ENCODE data around the gene NUS1.

NUS1 gene

GRCh38 chr6:117685359-117685758 is 10.1 kb downstream of the NUS1 start:
- TF ChIP-seq CTCF (IDR thresholded peaks at IDR 0.05) = no peak

GRCh38 chr6:117687021-117687648 is 11.9 kb downstream of the NUS1 start:
- no peak for TF ChIP-seq CTCF (IDR thresholded peaks at IDR 0.05)

- no peak for TF ChIP-seq CTCF (IDR thresholded peaks at IDR 0.05)
These were observed 31.2 kb downstream of the NUS1 start for GRCh38 chr6:117706504-117706903.

DNA sequence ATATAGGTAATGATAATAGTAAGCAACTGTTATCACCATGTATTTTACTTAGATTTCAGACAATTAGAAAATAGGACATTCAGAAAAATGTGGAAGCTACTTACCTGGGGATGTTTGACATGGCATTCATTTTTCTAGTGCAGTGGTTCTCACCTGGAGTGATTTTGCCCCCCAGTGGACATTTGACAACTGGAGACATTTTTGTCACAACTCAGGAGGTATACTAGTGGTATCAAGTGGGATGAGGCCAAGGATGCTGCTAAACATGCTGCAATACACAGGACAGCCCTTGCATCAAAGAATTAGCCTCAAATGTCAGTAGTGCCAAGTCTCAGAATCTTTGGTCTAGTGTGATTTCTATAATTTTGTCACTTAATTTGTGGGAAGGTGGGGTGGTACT is 36.1 kb downstream of the NUS1 start:
- TF ChIP-seq CTCF (IDR thresholded peaks at IDR 0.05) = no peak

DNA sequence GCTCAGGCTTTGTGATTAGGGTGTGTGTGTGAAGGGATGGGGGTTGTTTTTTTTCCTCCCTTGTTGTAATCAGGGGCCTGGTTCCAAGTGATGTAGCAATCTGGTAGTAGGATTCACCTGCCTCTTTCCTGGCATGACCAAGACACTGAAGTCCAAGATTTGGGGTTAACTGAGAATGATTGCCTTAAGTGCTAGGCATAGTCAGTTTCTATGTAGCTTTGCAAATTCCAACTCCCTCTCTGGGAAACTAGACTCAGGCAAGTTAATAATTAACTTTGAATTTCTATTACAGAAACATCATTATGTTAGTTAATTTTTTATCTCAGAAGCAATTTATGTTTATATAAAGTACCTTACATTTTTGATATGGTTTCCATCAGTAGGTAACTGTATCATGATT is 43.6 kb downstream of the NUS1 start:
- TF ChIP-seq CTCF (IDR thresholded peaks at IDR 0.05) = no peak

DNA sequence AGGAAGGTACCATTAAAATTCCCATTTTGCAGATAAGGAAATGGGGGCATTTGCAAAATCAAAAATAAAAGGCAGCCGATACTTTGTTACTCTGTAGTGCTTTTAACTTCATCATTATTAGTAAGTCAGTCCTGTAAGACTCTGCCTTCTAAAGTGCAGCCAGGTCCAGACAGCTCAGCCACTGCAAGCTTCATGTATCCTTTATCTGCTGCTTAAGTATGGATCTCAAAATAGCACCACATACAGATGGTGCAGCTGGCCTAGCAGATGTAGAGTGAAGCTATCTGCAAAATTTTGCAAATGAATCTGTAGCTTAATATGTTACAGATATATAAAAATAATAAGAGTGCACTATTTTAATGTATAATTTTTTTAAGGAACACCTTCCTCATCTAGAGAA is 53.4 kb downstream of the NUS1 start:
- TF ChIP-seq CTCF (IDR thresholded peaks at IDR 0.05) = no peak

DNA sequence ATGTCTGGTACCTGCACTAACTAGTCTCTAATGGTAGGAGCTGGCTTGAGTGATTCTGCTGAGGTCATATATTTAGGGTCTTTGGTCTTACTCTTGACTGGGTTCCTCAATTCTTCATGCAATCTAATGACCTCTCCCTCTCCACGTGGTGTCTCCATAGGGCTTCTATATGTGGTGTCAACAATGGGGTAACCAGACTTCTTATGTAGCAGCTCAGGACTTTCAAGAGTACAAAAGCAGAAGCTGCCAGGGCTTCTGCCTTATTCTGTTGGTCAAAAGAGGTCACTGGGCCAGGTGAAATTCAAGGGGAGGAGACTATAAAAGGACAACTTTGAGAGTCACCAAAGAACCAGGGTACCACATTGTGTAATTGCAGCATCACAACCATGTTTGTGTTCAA is 54.3 kb downstream of the NUS1 start:
- TF ChIP-seq CTCF (IDR thresholded peaks at IDR 0.05) = no peak

GRCh38 chr6:117733341-117733740 is 58.1 kb downstream of the NUS1 start:
- no peak for TF ChIP-seq CTCF (IDR thresholded peaks at IDR 0.05)
